Posterior cingulate gyrus (tissue), 11 donors: ENCODE results near the gene GRID1.
"Not testable (repeated sequence)": the region's sequence is repeated elsewhere in the genome, so short reads cannot be mapped to it uniquely, and the experiment has no call there.

ENCODE experiments used
- DNase-seq, 10 donors: peaks; one replicate each; pipeline versions ENCODE4 v3.0.0 to v3.0.0-alpha.2; 2020 to 2021; ENCODE audit warnings: mixed read lengths in 3 of 10
- intact Hi-C: fragments of 100-400 bp; cut with DNase I; formaldehyde crosslinking; loops from one replicate; pipeline ENCODE4 v1.15.1; 2023

GRID1 gene

GRCh38 chr10:86113983-86114382, 252.6 kb downstream of the GRID1 start:
- intact Hi-C loops, result no loop called here
- DNase-seq, result no peak

- intact Hi-C loops, result no loop called here
- no peak for DNase-seq
These were observed 253.1 kb downstream of the GRID1 start for GRCh38 chr10:86113501-86113900.

GRCh38 chr10:86113044-86113443, 253.6 kb downstream of the GRID1 start:
- intact Hi-C loops, result no loop called here
- DNase-seq, result no peak

- intact Hi-C loops, result no loop called here
- no peak for DNase-seq
These were observed 254.6 kb downstream of the GRID1 start for GRCh38 chr10:86111902-86112545.

GRCh38 chr10:86110156-86110786, 256.3 kb downstream of the GRID1 start:
- DNase-seq, result no peak
- intact Hi-C loops, result no loop called here

GRCh38 chr10:86109421-86109820, 257.2 kb downstream of the GRID1 start:
- DNase-seq, result no peak
- intact Hi-C loops, result loop anchor here (10.0 kb wide), 1 partner anchor 265 kb away; no protein-coding TSS in a partner anchor

GRCh38 chr10:86108696-86109095, 257.9 kb downstream of the GRID1 start:
- intact Hi-C loops, result loop anchor here (10.0 kb wide), 1 partner anchor 266 kb away; no protein-coding TSS in a partner anchor
- DNase-seq, result no peak

- intact Hi-C loops, result loop anchor here (10.0 kb wide), 1 partner anchor 267 kb away; no protein-coding TSS in a partner anchor
- DNase-seq, result not testable (repeated sequence)
These were observed 258.8 kb downstream of the GRID1 start for GRCh38 chr10:86107611-86108310.

GRCh38 chr10:86107131-86107530, 259.5 kb downstream of the GRID1 start:
- intact Hi-C loops, result loop anchor here (10.0 kb wide), 1 partner anchor 268 kb away; no protein-coding TSS in a partner anchor
- no peak for DNase-seq

- intact Hi-C loops, result loop anchor here (10.0 kb wide), 1 partner anchor 268 kb away; no protein-coding TSS in a partner anchor
- DNase-seq, result no peak
These were observed 260.0 kb downstream of the GRID1 start for GRCh38 chr10:86106616-86107015.

GRCh38 chr10:86105640-86106039, 261.0 kb downstream of the GRID1 start:
- intact Hi-C loops, result loop anchor here (10.0 kb wide), 1 partner anchor 269 kb away; no protein-coding TSS in a partner anchor

GRCh38 chr10:86105181-86105580, 261.4 kb downstream of the GRID1 start:
- intact Hi-C loops, result loop anchor here (10.0 kb wide), 1 partner anchor 270 kb away; no protein-coding TSS in a partner anchor
- DNase-seq, result no peak

More at GRCh38 chr10:86105640-86106039, 261.0 kb downstream of the GRID1 start:
- no peak for DNase-seq

GRCh38 chr10:86104611-86105145, 261.9 kb downstream of the GRID1 start:
- no peak for DNase-seq
- intact Hi-C loops, result loop anchor here (10.0 kb wide), 1 partner anchor 270 kb away; no protein-coding TSS in a partner anchor

- intact Hi-C loops, result loop anchor here (10.0 kb wide), 1 partner anchor 271 kb away; no protein-coding TSS in a partner anchor
- no peak for DNase-seq
These were observed 262.4 kb downstream of the GRID1 start for GRCh38 chr10:86104156-86104555.

- intact Hi-C loops, result loop anchor here (10.0 kb wide), 1 partner anchor 271 kb away; no protein-coding TSS in a partner anchor
- DNase-seq, result no peak
These were observed 263.0 kb downstream of the GRID1 start for GRCh38 chr10:86103391-86104101.

- intact Hi-C loops, result loop anchor here (10.0 kb wide), 1 partner anchor 272 kb away; no protein-coding TSS in a partner anchor
- no peak for DNase-seq
These were observed 264.1 kb downstream of the GRID1 start for GRCh38 chr10:86102451-86102850.

GRCh38 chr10:86102031-86102430, 264.6 kb downstream of the GRID1 start:
- no peak for DNase-seq
- intact Hi-C loops, result loop anchor here (10.0 kb wide), 1 partner anchor 273 kb away; no protein-coding TSS in a partner anchor

- DNase-seq, result no peak
- intact Hi-C loops, result loop anchor here (10.0 kb wide), 1 partner anchor 274 kb away; no protein-coding TSS in a partner anchor
These were observed 266.0 kb downstream of the GRID1 start for GRCh38 chr10:86100581-86101061.

GRCh38 chr10:86099542-86100334, 266.9 kb downstream of the GRID1 start:
- intact Hi-C loops, result loop anchor here (10.0 kb wide), 1 partner anchor 275 kb away; no protein-coding TSS in a partner anchor
- no peak for DNase-seq
